ENCODE results near the gene SLC4A9.
"Not testable (repeated sequence)": the region's sequence is repeated elsewhere in the genome, so short reads cannot be mapped to it uniquely, and the experiment has no call there.

SLC4A9 gene

GRCh38 chr5:140338336-140338735, 21.7 kb upstream of the SLC4A9 start:
- DNase-seq (ENCODE audit: low read depth in 2 of 2): no peak

- DNase-seq (ENCODE audit: low read depth in 2 of 2): no peak
Observed at GRCh38 chr5:140338908-140339307, 21.1 kb upstream of the SLC4A9 start.

GRCh38 chr5:140339636-140340035, 20.4 kb upstream of the SLC4A9 start:
- DNase-seq (ENCODE audit: low read depth in 2 of 2): no peak

GRCh38 chr5:140340605-140341121, 19.3 kb upstream of the SLC4A9 start:
- no peak for DNase-seq (ENCODE audit: low read depth in 2 of 2)

GRCh38 chr5:140341591-140341990, 18.4 kb upstream of the SLC4A9 start:
- no peak for DNase-seq (ENCODE audit: low read depth in 2 of 2)

- DNase-seq (ENCODE audit: low read depth in 2 of 2): no peak
Observed at GRCh38 chr5:140342287-140342686, 17.7 kb upstream of the SLC4A9 start.

- DNase-seq (ENCODE audit: low read depth in 2 of 2): no peak
Observed at GRCh38 chr5:140342896-140343295, 17.1 kb upstream of the SLC4A9 start.

- DNase-seq (ENCODE audit: low read depth in 2 of 2): not testable (repeated sequence)
Observed at GRCh38 chr5:140343849-140344248, 16.1 kb upstream of the SLC4A9 start.

- DNase-seq (ENCODE audit: low read depth in 2 of 2): no peak
Observed at GRCh38 chr5:140344683-140345423, 15.1 kb upstream of the SLC4A9 start.

GRCh38 chr5:140345919-140346347, 14.1 kb upstream of the SLC4A9 start:
- DNase-seq (ENCODE audit: low read depth in 2 of 2): no peak

GRCh38 chr5:140346348-140347221, 13.4 kb upstream of the SLC4A9 start, which contains the start of gene HBEGF:
TSS of gene HBEGF (minus strand) at chr5:140346603. CDS start at chr5:140346328, 275 bp downstream.
- DNase-seq (ENCODE audit: low read depth in 2 of 2): peak in 1 of 2 donors; percentile 31

- no peak for DNase-seq (ENCODE audit: low read depth in 2 of 2)
Observed at GRCh38 chr5:140347360-140347759, 12.6 kb upstream of the SLC4A9 start.

- no peak for DNase-seq (ENCODE audit: low read depth in 2 of 2)
Observed at GRCh38 chr5:140348104-140348503, 11.9 kb upstream of the SLC4A9 start.

- no peak for DNase-seq (ENCODE audit: low read depth in 2 of 2)
Observed at GRCh38 chr5:140349244-140349643, 10.8 kb upstream of the SLC4A9 start.

- DNase-seq (ENCODE audit: low read depth in 2 of 2): peak in 1 of 2 donors; percentile 39
Observed at GRCh38 chr5:140351609-140352334, 8.2 kb upstream of the SLC4A9 start.

GRCh38 chr5:140355546-140355945, 4.4 kb upstream of the SLC4A9 start:
- DNase-seq (ENCODE audit: low read depth in 2 of 2): no peak

- no peak for DNase-seq (ENCODE audit: low read depth in 2 of 2)
Observed at GRCh38 chr5:140356853-140357725, 2.9 kb upstream of the SLC4A9 start.

- peak; percentile 38 to 55 for DNase-seq (ENCODE audit: low read depth in 2 of 2)
Observed at GRCh38 chr5:140357726-140358093, 2.3 kb upstream of the SLC4A9 start.

GRCh38 chr5:140358738-140359310, 1.2 kb upstream of the SLC4A9 start:
- DNase-seq (ENCODE audit: low read depth in 2 of 2): no peak

- no peak for DNase-seq (ENCODE audit: low read depth in 2 of 2)
Observed at GRCh38 chr5:140360681-140361479, 886 bp downstream of the SLC4A9 start.
